Bronchial smooth muscle cell (primary cell): ENCODE results near the gene ZNF160. TPM values are rescaled to one million over a fixed set of nuclear protein-coding genes. Genes with fewer than 3 reads are reported as not detected.

Experiments
- total RNA-seq: library from RNA; depleted of rRNA; stranded (reverse); fragments of >200 nt; gene quantifications from 2 replicates; pipeline ENCODE4 v1.2.1, GENCODE V29; 2014

Gene ZNF160
- 21.3 and 22.7 TPM in 2 replicates for total RNA-seq

DNA sequence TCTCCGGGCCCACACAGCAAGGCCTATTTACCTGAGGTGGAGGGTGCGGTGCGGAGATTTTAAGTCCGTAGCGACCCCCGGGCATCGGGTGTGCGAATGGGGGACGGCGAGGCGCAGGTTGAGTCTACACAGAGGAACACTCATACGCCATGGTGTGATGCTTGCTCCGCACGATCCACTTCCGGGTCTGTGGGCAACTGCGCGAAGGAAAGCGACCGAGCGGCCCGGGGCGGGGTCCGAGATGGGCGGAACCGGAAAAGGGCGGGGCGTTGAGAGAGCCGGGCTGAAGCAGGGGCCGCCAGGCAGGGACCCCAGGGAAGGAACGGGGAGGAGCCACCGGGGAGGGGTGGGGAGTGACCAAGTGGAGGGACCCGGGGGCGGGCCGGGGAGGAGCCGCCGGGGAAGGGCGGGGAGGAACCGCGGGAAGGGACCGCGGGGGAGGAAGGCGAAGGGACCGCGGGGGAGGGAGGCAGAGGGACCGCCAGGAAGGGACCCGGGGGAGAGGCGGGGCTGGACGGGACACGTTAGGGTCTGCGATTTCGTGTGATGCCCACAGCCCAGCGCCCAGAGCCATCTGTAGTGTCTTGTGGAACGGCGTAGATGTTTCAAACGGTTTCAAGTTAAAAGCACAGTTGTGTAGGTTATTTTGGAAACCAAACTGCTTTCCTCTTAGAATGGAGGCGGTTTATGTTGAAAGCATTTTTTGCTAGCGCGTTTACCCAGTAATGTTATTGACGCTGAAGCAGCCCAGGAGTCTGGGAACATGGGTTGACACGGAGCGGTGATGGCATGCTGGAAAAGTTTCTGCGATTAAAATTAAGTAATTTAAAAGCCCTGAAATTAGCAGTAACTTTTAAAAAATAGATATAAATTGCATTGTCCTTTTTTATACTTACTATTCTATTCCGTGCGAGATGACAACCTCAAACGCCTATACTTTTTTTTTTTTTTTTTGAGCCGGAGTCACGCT is at the start of gene ZNF160:
TSS of gene ZNF160 (minus strand) at position 189 of the 970 bp plus-strand sequence. CDS start 17,146 bp downstream, outside the sequence.

GRCh38 chr19:53132141-53132991 is 29.1 kb upstream of the ZNF160 start, which contains the start of gene ZNF415:
Gene ZNF415 (minus strand): TSS chr19:53132910. CDS start chr19:53122676, 10,234 bp downstream.

Other genes starting within 250 kb of the ZNF160 start
- 14.0 and 19.4 TPM in 2 replicates for gene ZNF468, start 245.8 kb downstream of the ZNF160 start, total RNA-seq
- 8.0 and 8.4 TPM in 2 replicates for gene ZNF320, start 205.8 kb downstream of the ZNF160 start, total RNA-seq
- gene ZNF888, start 180.0 kb downstream of the ZNF160 start, total RNA-seq, result 2.5 and 3.5 TPM in 2 replicates
- 8.6 and 9.1 TPM in 2 replicates for gene ZNF816, start 140.5 kb downstream of the ZNF160 start, total RNA-seq
- gene ERVV-1, start 89.5 kb downstream of the ZNF160 start, total RNA-seq, result not detected in 2 replicates
- gene ERVV-2, start 58.7 kb downstream of the ZNF160 start, total RNA-seq, result not detected in 2 replicates
- 12.1 and 14.8 TPM in 2 replicates for gene ZNF415, start 29.5 kb upstream of the ZNF160 start, total RNA-seq
- 6.9 and 8.8 TPM in 2 replicates for gene ZNF347, start 55.6 kb upstream of the ZNF160 start, total RNA-seq
- gene ZNF665, start 89.9 kb upstream of the ZNF160 start, total RNA-seq, result 5.4 and 5.9 TPM in 2 replicates
- gene ZNF677, start 151.5 kb upstream of the ZNF160 start, total RNA-seq, result 15.0 and 17.3 TPM in 2 replicates
- not detected in 2 replicates for gene VN1R2, start 154.9 kb upstream of the ZNF160 start, total RNA-seq
- gene VN1R4, start 164.3 kb upstream of the ZNF160 start, total RNA-seq, result not detected in 2 replicates
- gene ZNF845, start 230.3 kb upstream of the ZNF160 start, total RNA-seq, result 6.8 and 7.1 TPM in 2 replicates